Smooth muscle cell (in vitro differentiated cells): ENCODE results near the gene VANGL2. TPM values are rescaled to one million over a fixed set of nuclear protein-coding genes. Genes with fewer than 3 reads are reported as not detected.

Experiments
- DNase-seq: peaks from one replicate; lab custom pipeline; 2025; ENCODE audit not compliant: unreplicated experiment; lab: John Stamatoyannopoulos, UW
- H2AFZ ChIP-seq: fragments of 200-600 bp; sonication (generic); 2 replicates; pipeline ENCODE4 v1.6.0; 2016; ENCODE audit warnings: antibody characterized with exemption, low read depth, mild to moderate bottlenecking
- H3F3A ChIP-seq: fragments of 200-600 bp; sonication (generic); 2 replicates; pipeline ENCODE4 v1.6.0; 2017; ENCODE audit warnings: antibody characterized with exemption, low read depth
- H3K27ac ChIP-seq: fragments of 200-600 bp; sonication (generic); 2 replicates; pipeline ENCODE4 v1.5.1; 2016; ENCODE audit warnings: low read depth, mild to moderate bottlenecking
- H3K27me3 ChIP-seq: fragments of 200-600 bp; sonication (generic); 2 replicates; pipeline ENCODE4 v1.6.1; 2016; ENCODE audit warnings: low read depth, mild to moderate bottlenecking
- H3K36me3 ChIP-seq: fragments of 200-600 bp; sonication (generic); 2 replicates; pipeline ENCODE4 v1.5.1; 2016; ENCODE audit warnings: low read depth
- H3K4me1 ChIP-seq: fragments of 200-600 bp; sonication (generic); 2 replicates; pipeline ENCODE4 v1.5.1; 2016; ENCODE audit warnings: low read depth
- H3K4me2 ChIP-seq: fragments of 200-600 bp; sonication (generic); 2 replicates; pipeline ENCODE4 v1.6.0; 2016; ENCODE audit warnings: mild to moderate bottlenecking
- H3K4me3 ChIP-seq: fragments of 200-600 bp; sonication (generic); 2 replicates; pipeline ENCODE4 v1.5.1; 2016; ENCODE audit warnings: mild to moderate bottlenecking
- H3K79me2 ChIP-seq: fragments of 200-600 bp; sonication (generic); 2 replicates; pipeline ENCODE4 v1.6.0; 2016; ENCODE audit warnings: low read depth, mild to moderate bottlenecking
- H3K9ac ChIP-seq: fragments of 200-600 bp; sonication (generic); 2 replicates; pipeline ENCODE4 v1.6.0; 2016; ENCODE audit warnings: low read depth
- H3K9me3 ChIP-seq: fragments of 200-600 bp; sonication (generic); replicated peaks from 2 replicates; pipeline ENCODE4 v1.5.1; 2016; ENCODE audit warnings: low read depth
- H4K20me1 ChIP-seq: fragments of 200-600 bp; sonication (generic); 2 replicates; pipeline ENCODE4 v1.6.0; 2016; ENCODE audit warnings: low read depth
- CTCF ChIP-seq: fragments of 200-600 bp; sonication (generic); IDR thresholded peaks from 2 replicates; pipeline ENCODE4 v1.5.1; 2017; ENCODE audit warnings: borderline replicate concordance, mild to moderate bottlenecking, antibody characterized with exemption; ENCODE audit not compliant: insufficient read depth, poor library complexity, severe bottlenecking
- WGBS: methylation state at CpG from one replicate; pipeline ENCODE4 v1.1.7; 2016; ENCODE audit warnings: low lambda C conversion rate; 5-methylcytosine and 5-hydroxymethylcytosine counted together
- polyA plus RNA-seq: library from polyadenylated mRNA; unstranded; fragments of >200 nt; fragmentation: Nextera tagmentation; extraction: Ambion mirVana; gene quantifications from 2 replicates; pipeline ENCODE4 v1.2.1, GENCODE V29; 2016
- total RNA-seq: library from RNA; depleted of rRNA; stranded (reverse); fragments of >200 nt; gene quantifications from 2 replicates; pipeline ENCODE4 v1.2.3, GENCODE V29; 2014

The VANGL2 gene
- total and polyA plus RNA-seq, 2 experiments from 2014 or later: 7.1 to 12.2 TPM

- no peak for DNase-seq
- no peaks in the 10 kb centered on the region for H3K9me3 ChIP-seq
- no peak for TF ChIP-seq CTCF
- no peak overlapping the region for H3K9ac ChIP-seq
- H3K27me3 ChIP-seq: no peaks in the 10 kb centered on the region
- H3K4me2 ChIP-seq: no peak overlapping the region
- no peak overlapping the region for H3K4me3 ChIP-seq
- H3K4me1 ChIP-seq: peaks cover 66% of the 10 kb centered on the region
- H3F3A ChIP-seq: no peaks in the 10 kb centered on the region
- peaks cover 4% of the 10 kb centered on the region for H3K79me2 ChIP-seq
- no peak overlapping the region for H3K27ac ChIP-seq
- 88% methylated on average over 15 of the region's 15 CpGs for WGBS
- no peaks in the 10 kb centered on the region for H3K36me3 ChIP-seq
- H2AFZ ChIP-seq: no peak overlapping the region
- peaks cover 17% of the 10 kb centered on the region for H4K20me1 ChIP-seq
Observed at GRCh38 chr1:160406131-160406968, 6.0 kb downstream of the VANGL2 start.

GRCh38 chr1:160407839-160408801 is 7.8 kb downstream of the VANGL2 start:
- Histone ChIP-seq H3K27ac (peak overlapping the region; percentile 65), H3K4me1 (peaks cover 63% of the 10 kb centered on the region), H3K27me3 (no peaks in the 10 kb centered on the region), H3K4me3 (no peak overlapping the region), H3F3A (no peaks in the 10 kb centered on the region), H3K9ac (peak overlapping the region; percentile 57), H2AFZ (no peak overlapping the region), H4K20me1 (peaks cover 28% of the 10 kb centered on the region), H3K4me2 (peak overlapping the region; percentile 68), H3K9me3 (no peaks in the 10 kb centered on the region), H3K79me2 (peaks cover 4% of the 10 kb centered on the region), H3K36me3 (no peaks in the 10 kb centered on the region)
- TF ChIP-seq CTCF: no peak
- DNase-seq: no peak
- 65% methylated on average over 12 of the region's 12 CpGs for WGBS

GRCh38 chr1:160408864-160409263 is 8.5 kb downstream of the VANGL2 start:
- Histone ChIP-seq H3K79me2 (peaks cover 4% of the 10 kb centered on the region), H3K36me3 (no peaks in the 10 kb centered on the region), H3K27me3 (no peaks in the 10 kb centered on the region), H3F3A (no peaks in the 10 kb centered on the region), H2AFZ (no peak overlapping the region), H3K9ac (no peak overlapping the region), H3K27ac (peak overlapping the region; percentile 12), H3K4me2 (no peak overlapping the region), H3K9me3 (no peaks in the 10 kb centered on the region), H3K4me3 (no peak overlapping the region), H3K4me1 (peaks cover 55% of the 10 kb centered on the region), H4K20me1 (peaks cover 29% of the 10 kb centered on the region)
- TF ChIP-seq CTCF: no peak
- no peak for DNase-seq
- 86% methylated on average over 4 of the region's 4 CpGs for WGBS
